HG03575 (cell line): Measurements from ENCODE around the gene CD58.

Experiments used
- ATAC-seq: cut with Tn5 transposase; IDR thresholded peaks from one replicate; pipeline ENCODE4 v1.9.1; 2021; ENCODE audit not compliant: unreplicated experiment, insufficient number of reproducible peaks, low FRiP score; ENCODE audit errors: extremely low read depth

Gene CD58

GRCh38 chr1:116501870-116502244 lies 69.0 kb downstream of the CD58 start:
- no peak for ATAC-seq

GRCh38 chr1:116501125-116501869 lies 69.5 kb downstream of the CD58 start:
- ATAC-seq, result no peak

- no peak for ATAC-seq
These were observed 71.8 kb downstream of the CD58 start for GRCh38 chr1:116498789-116499628.

- no peak for ATAC-seq
These were observed 73.2 kb downstream of the CD58 start for GRCh38 chr1:116497656-116498055.

GRCh38 chr1:116496898-116497297 lies 73.9 kb downstream of the CD58 start:
- ATAC-seq, result no peak

- ATAC-seq, result no peak
These were observed 74.4 kb downstream of the CD58 start for GRCh38 chr1:116496380-116496779.

- no peak for ATAC-seq
These were observed 75.3 kb downstream of the CD58 start for GRCh38 chr1:116495535-116495934.

GRCh38 chr1:116494745-116495144 lies 76.1 kb downstream of the CD58 start:
- no peak for ATAC-seq

- ATAC-seq, result no peak
These were observed 76.5 kb downstream of the CD58 start for GRCh38 chr1:116494353-116494692.

- no peak for ATAC-seq
These were observed 77.1 kb downstream of the CD58 start for GRCh38 chr1:116493484-116494352.

- ATAC-seq, result no peak
These were observed 77.8 kb downstream of the CD58 start for GRCh38 chr1:116493036-116493435.

- ATAC-seq, result no peak
These were observed 78.4 kb downstream of the CD58 start for GRCh38 chr1:116492358-116492811.

- ATAC-seq, result no peak
These were observed 79.0 kb downstream of the CD58 start for GRCh38 chr1:116491700-116492357.

GRCh38 chr1:116490588-116490987 lies 80.2 kb downstream of the CD58 start:
- no peak for ATAC-seq

GRCh38 chr1:116489231-116489697 lies 81.6 kb downstream of the CD58 start:
- no peak for ATAC-seq

- ATAC-seq, result no peak
These were observed 82.8 kb downstream of the CD58 start for GRCh38 chr1:116488071-116488470.

- no peak for ATAC-seq
These were observed 83.2 kb downstream of the CD58 start for GRCh38 chr1:116487583-116487982.

GRCh38 chr1:116487031-116487430 lies 83.8 kb downstream of the CD58 start:
- no peak for ATAC-seq

- no peak for ATAC-seq
These were observed 84.4 kb downstream of the CD58 start for GRCh38 chr1:116486424-116486823.
